IMR-90 (cell line): ENCODE data around the gene ADGRV1. TPM values are rescaled to one million over a fixed set of nuclear protein-coding genes. Genes with fewer than 3 reads are reported as not detected.

ENCODE experiments used
- ATAC-seq: fragments of 200-7000 bp; cut with Tn5 transposase; 2 replicates; pipeline ENCODE4 v1.9.1; 2020; ENCODE audit warnings: low read depth, mild to moderate bottlenecking, moderate library complexity
- BruUV-seq: library from RNA; stranded (reverse); fragments of 400-500 nt; replicated peaks from 2 replicates; lab custom pipeline; 2021; lab: Mats Ljungman, UMichigan
- CTCF ChIA-PET: fragments of 300-600 bp; formaldehyde crosslinking; extraction: SDS; loops from one replicate; lab custom pipeline; 2021; ENCODE audit warnings: antibody characterized with exemption; lab: Yijun Ruan, JAX
- POLR2A ChIA-PET: fragments of 300-600 bp; sonication (Branson Sonifier 250); formaldehyde crosslinking; loops from one replicate; lab custom pipeline; 2022; ENCODE audit warnings: antibody characterized with exemption; ENCODE audit not compliant: unreplicated experiment; lab: Charles Lee
- DNase-seq: peaks from one replicate; pipeline ENCODE4 v3.0.0; 2013
- H2AFZ ChIP-seq: replicated peaks from 2 replicates; pipeline ENCODE3; 2013; ENCODE audit warnings: low read length, mild to moderate bottlenecking; ENCODE audit not compliant: poor library complexity
- H2AK5ac ChIP-seq: 2 replicates; pipeline ENCODE4 v1.6.1; 2013; ENCODE audit warnings: low read depth, low read length, inconsistent platforms
- H2AK9ac ChIP-seq: replicated peaks from 2 replicates; pipeline ENCODE3; 2013; ENCODE audit warnings: mild to moderate bottlenecking, low read depth, low read length, moderate library complexity; ENCODE audit not compliant: poor library complexity
- H2BK120ac ChIP-seq: 2 replicates; pipeline ENCODE4 v1.6.1; 2013; ENCODE audit warnings: low read depth, low read length, inconsistent platforms
- H2BK15ac ChIP-seq: 3 replicates; pipeline ENCODE4 v1.6.1; 2013; ENCODE audit warnings: low read depth, low read length, inconsistent platforms
- H2BK20ac ChIP-seq: 2 replicates; pipeline ENCODE4 v1.6.1; 2013; ENCODE audit warnings: low read depth, mild to moderate bottlenecking, inconsistent platforms, low read length, moderate library complexity
- H2BK5ac ChIP-seq: 2 replicates; pipeline ENCODE4 v1.6.1; 2013; ENCODE audit warnings: mild to moderate bottlenecking, low read depth, low read length, inconsistent platforms; ENCODE audit not compliant: poor library complexity, severe bottlenecking
- H3K14ac ChIP-seq: replicated peaks from 2 replicates; pipeline ENCODE4 v1.6.1; 2013; ENCODE audit warnings: low read depth, low read length, inconsistent platforms
- H3K18ac ChIP-seq: 2 replicates; pipeline ENCODE4 v1.6.1; 2013; ENCODE audit warnings: low read depth, low read length, control low read depth
- H3K23ac ChIP-seq: 2 replicates; pipeline ENCODE4 v1.6.1; 2013; ENCODE audit warnings: low read depth, low read length, inconsistent platforms
- H3K27ac ChIP-seq: 2 replicates; pipeline ENCODE4 v1.5.1; 2013; ENCODE audit warnings: mild to moderate bottlenecking, control low read depth, low read length; ENCODE audit not compliant: insufficient read depth
- H3K27me3 ChIP-seq: 2 replicates; pipeline ENCODE4 v1.6.1; 2013; ENCODE audit warnings: low read length; ENCODE audit not compliant: control insufficient read depth, insufficient read depth
- H3K36me3 ChIP-seq: 2 replicates; pipeline ENCODE4 v1.6.1; 2013; ENCODE audit warnings: low read length, mixed read lengths; ENCODE audit not compliant: control insufficient read depth, insufficient read depth
- H3K4ac ChIP-seq: 2 replicates; pipeline ENCODE4 v1.6.1; 2013; ENCODE audit warnings: low read depth, low read length, inconsistent platforms
- H3K4me1 ChIP-seq: 2 replicates; pipeline ENCODE4 v1.6.1; 2013; ENCODE audit warnings: low read length, mixed read lengths; ENCODE audit not compliant: control insufficient read depth, insufficient read depth
- H3K4me2 ChIP-seq: 2 replicates; pipeline ENCODE4 v1.6.1; 2013; ENCODE audit warnings: low read depth, mild to moderate bottlenecking, control low read depth, low read length, moderate library complexity
- H3K4me3 ChIP-seq: 2 replicates; pipeline ENCODE4 v1.5.1; 2013; ENCODE audit warnings: low read depth, mild to moderate bottlenecking, control low read depth, low read length, moderate library complexity; ENCODE audit not compliant: insufficient read depth
- H3K56ac ChIP-seq: 2 replicates; pipeline ENCODE4 v1.6.1; 2013; ENCODE audit warnings: low read length, inconsistent platforms; ENCODE audit not compliant: insufficient read depth; ENCODE audit errors: extremely low read depth
- H3K79me1 ChIP-seq, 2 experiments: 2 replicates each; pipeline ENCODE4 v1.6.1; 2013; ENCODE audit warnings: low read length in 2 of 2, inconsistent platforms in 1 of 2, low read depth in 1 of 2
- H3K9ac ChIP-seq: 2 replicates; pipeline ENCODE4 v1.6.1; 2013; ENCODE audit warnings: low read depth, low read length, control low read depth
- H3K9me1 ChIP-seq: 2 replicates; pipeline ENCODE4 v1.6.1; 2013; ENCODE audit warnings: low read length, inconsistent platforms; ENCODE audit not compliant: insufficient read depth
- H3K9me3 ChIP-seq: 2 replicates; pipeline ENCODE4 v1.6.1; 2013; ENCODE audit warnings: low read length; ENCODE audit not compliant: control insufficient read depth, insufficient read depth
- H4K20me1 ChIP-seq: 2 replicates; pipeline ENCODE4 v1.6.1; 2013; ENCODE audit warnings: low read length, inconsistent platforms; ENCODE audit not compliant: insufficient read depth
- H4K5ac ChIP-seq: 2 replicates; pipeline ENCODE4 v1.6.1; 2013; ENCODE audit warnings: mild to moderate bottlenecking, low read depth, low read length, control low read depth
- H4K8ac ChIP-seq, 2 experiments: 2 replicates each; pipeline ENCODE4 v1.6.1; 2013; ENCODE audit warnings: low read depth in 2 of 2, low read length in 2 of 2, control low read depth in 1 of 2, inconsistent platforms in 1 of 2
- H4K91ac ChIP-seq: 2 replicates; pipeline ENCODE4 v1.6.1; 2013; ENCODE audit warnings: low read depth, low read length, inconsistent platforms; ENCODE audit not compliant: insufficient read depth
- BHLHE40 ChIP-seq: fragments of 150-350 bp; IDR thresholded peaks from 2 replicates; pipeline ENCODE4 v1.6.1; 2016; ENCODE audit warnings: mild to moderate bottlenecking, low read depth, low read length
- ELK1 ChIP-seq: fragments of 150-350 bp; IDR thresholded peaks from 2 replicates; pipeline ENCODE4 v1.6.1; 2016; ENCODE audit warnings: low read depth, mild to moderate bottlenecking, low read length, moderate library complexity, borderline replicate concordance
- NFE2L2 ChIP-seq: fragments of 150-350 bp; IDR thresholded peaks from 2 replicates; pipeline ENCODE4 v1.6.1; 2016; ENCODE audit warnings: low read depth, mild to moderate bottlenecking, low read length
- POLR2A ChIP-seq: IDR thresholded peaks from 2 replicates; pipeline ENCODE4 v1.6.1; 2012; ENCODE audit warnings: mild to moderate bottlenecking, low read depth, low read length
- USF2 ChIP-seq: fragments of 150-350 bp; IDR thresholded peaks from 2 replicates; pipeline ENCODE4 v1.6.1; 2017; ENCODE audit warnings: mild to moderate bottlenecking, antibody characterized with exemption, low read length, low read depth
- dilution Hi-C: fragments of 300-500 bp; cut with HindIII; formaldehyde crosslinking; loops from one replicate; pipeline ENCODE4 v1.14.3; 2018; ENCODE audit warnings: low sequenced_read_pairs; ENCODE audit not compliant: unreplicated experiment
- in situ Hi-C: fragments of 300-500 bp; cut with MboI; formaldehyde crosslinking; loops from 3 replicates; pipeline ENCODE4 v1.14.3; 2019; ENCODE audit warnings: low sequenced_read_pairs, inconsistent platforms, mixed read lengths
- intact Hi-C: fragments of 100-400 bp; cut with micrococcal nuclease; formaldehyde crosslinking; loops from 2 replicates; pipeline ENCODE4 v1.10.0; 2022
- polyA plus RNA-seq, 3 experiments: library from polyadenylated mRNA; depleted of rRNA; stranded (reverse); fragments of >200 nt; gene quantifications; 2 replicates each; pipeline ENCODE4 v1.2.3, GENCODE V29; 2012; ENCODE audit warnings: low replicate concordance in 1 of 3
- total RNA-seq: library from RNA; depleted of rRNA; stranded (reverse); fragments of >200 nt; gene quantifications from 2 replicates; pipeline ENCODE4 v1.2.3, GENCODE V29; 2012

ADGRV1 gene
- total and polyA plus RNA-seq, 2 of the 4 experiments (the other 2 are of a cell fraction), result under 0.01 TPM; not detected in 1

GRCh38 chr5:91049112-91049511 lies 490.5 kb downstream of the ADGRV1 start:
- intact Hi-C loops, result no loop called here
- H3K9me1 ChIP-seq, result no peaks in the 10 kb centered on the region
- in situ Hi-C loops, result no loop called here

More at GRCh38 chr5:91049112-91049511, 490.5 kb downstream of the ADGRV1 start:
- H3K23ac ChIP-seq, result no peak overlapping the region
- H3K4me3 ChIP-seq, result no peak overlapping the region
- no peaks in the 10 kb centered on the region for H4K20me1 ChIP-seq
- no peak overlapping the region for H4K5ac ChIP-seq
- no TSS peak for BruUV-seq
- H3K14ac ChIP-seq, result no peak overlapping the region
- no peak for TF ChIP-seq NFE2L2
- no peak for TF ChIP-seq USF2
- TF ChIP-seq BHLHE40, result no peak
- no peak for TF ChIP-seq POLR2A
- TF ChIP-seq ELK1, result no peak
- ATAC-seq, result no peak
- H2BK15ac ChIP-seq, result no peak overlapping the region
- H3K36me3 ChIP-seq, result no peaks in the 10 kb centered on the region
- H3K9ac ChIP-seq, result no peak overlapping the region
- dilution Hi-C loops, result no loop called here
- no peak overlapping the region for H2AK5ac ChIP-seq
- H4K91ac ChIP-seq, result no peak overlapping the region
- ChIA-PET CTCF (no interaction called here), POLR2A (no interaction called here)
- H3K56ac ChIP-seq, result no peak overlapping the region
- no peak overlapping the region for H3K18ac ChIP-seq
- H2BK20ac ChIP-seq, result no peak overlapping the region
- no peak overlapping the region for H2BK120ac ChIP-seq
- no peak for DNase-seq
- H3K4me1 ChIP-seq, result peaks cover 2% of the 10 kb centered on the region; the same call in 1 of the 2 replicates
- no peaks in the 10 kb centered on the region for H3K79me1 ChIP-seq
- no peak overlapping the region for H2BK5ac ChIP-seq
- H3K4ac ChIP-seq, result no peak overlapping the region
- H3K27ac ChIP-seq, result no peak overlapping the region
- H2AK9ac ChIP-seq, result no peak overlapping the region
- H2AFZ ChIP-seq, result no peak overlapping the region
- H3K27me3 ChIP-seq, result no peaks in the 10 kb centered on the region
- H4K8ac ChIP-seq, result no peak overlapping the region
- H3K9me3 ChIP-seq, result no peaks in the 10 kb centered on the region
- no peak overlapping the region for H3K4me2 ChIP-seq
